Karpas-422 (cell line): ENCODE results near the gene BACH2. TPM values are rescaled to one million over a fixed set of nuclear protein-coding genes. Genes with fewer than 3 reads are reported as not detected.

Source experiments
- DNase-seq: peaks from one replicate; pipeline ENCODE4 v3.0.0-alpha.2; 2015
- H2AFZ ChIP-seq: fragments of 200-600 bp; sonication (generic); 2 replicates; pipeline ENCODE4 v1.6.1; 2014; ENCODE audit warnings: antibody characterized with exemption, low read length, mixed read lengths
- H3K27ac ChIP-seq: fragments of 200-600 bp; sonication (generic); 2 replicates; pipeline ENCODE4 v1.5.1; 2014; ENCODE audit warnings: mild to moderate bottlenecking, low read length, moderate library complexity
- H3K27me3 ChIP-seq: fragments of 200-600 bp; sonication (generic); 2 replicates; pipeline ENCODE4 v1.6.1; 2014; ENCODE audit warnings: low read length, mixed read lengths
- H3K36me3 ChIP-seq: fragments of 200-600 bp; sonication (generic); 2 replicates; pipeline ENCODE4 v1.6.1; 2014; ENCODE audit warnings: low read length, mixed read lengths; ENCODE audit not compliant: insufficient read depth
- H3K4me1 ChIP-seq: fragments of 200-600 bp; sonication (generic); 2 replicates; pipeline ENCODE4 v1.6.1; 2014; ENCODE audit warnings: mild to moderate bottlenecking, low read length, mixed read lengths
- H3K4me2 ChIP-seq: fragments of 200-600 bp; sonication (generic); 2 replicates; pipeline ENCODE4 v1.6.1; 2014; ENCODE audit warnings: low read length, low read depth, mild to moderate bottlenecking; ENCODE audit not compliant: poor library complexity, severe bottlenecking
- H3K4me3 ChIP-seq: fragments of 200-600 bp; sonication (generic); 2 replicates; pipeline ENCODE4 v1.5.1; 2014; ENCODE audit warnings: mild to moderate bottlenecking, antibody characterized with exemption, low read length, mixed read lengths
- H3K79me2 ChIP-seq: fragments of 200-600 bp; sonication (generic); 2 replicates; pipeline ENCODE4 v1.6.1; 2014; ENCODE audit warnings: mild to moderate bottlenecking, low read length, mixed read lengths
- H3K9ac ChIP-seq: fragments of 200-600 bp; sonication (generic); 2 replicates; pipeline ENCODE4 v1.6.0; 2014; ENCODE audit warnings: low read length
- H3K9me2 ChIP-seq: fragments of 200-600 bp; sonication (generic), shearing (Covaris generic); replicated peaks from 2 replicates; pipeline ENCODE4 v1.6.0; 2014; ENCODE audit warnings: mild to moderate bottlenecking, low read length, moderate library complexity; ENCODE audit not compliant: insufficient read depth
- H3K9me3 ChIP-seq: fragments of 300-700, 200-600 bp; sonication (generic); 2 replicates; pipeline ENCODE4 v1.6.1; 2014; ENCODE audit warnings: low read length, mixed read lengths
- H4K20me1 ChIP-seq: fragments of 200-600 bp; sonication (generic); 2 replicates; pipeline ENCODE4 v1.6.1; 2014; ENCODE audit warnings: mild to moderate bottlenecking, antibody characterized with exemption, low read length, low read depth; ENCODE audit not compliant: insufficient read depth
- total RNA-seq: library from RNA; depleted of rRNA; stranded (reverse); fragments of >200 nt; shearing (Covaris generic); gene quantifications from 2 replicates; pipeline ENCODE4 v1.2.3, GENCODE V29; 2014; ENCODE audit warnings: low replicate concordance

Gene BACH2
- total RNA-seq, 1 experiment from 2014 or later, result 3.2 TPM

GRCh38 chr6:90290811-90291420 is 5.7 kb downstream of the BACH2 start:
- H3K4me3 ChIP-seq, result no peak overlapping the region
- no peak overlapping the region for H2AFZ ChIP-seq
- H4K20me1 ChIP-seq, result no peaks in the 10 kb centered on the region
- no peak overlapping the region for H3K4me2 ChIP-seq
- no peak for DNase-seq
- H3K9me2 ChIP-seq, result no peaks in the 10 kb centered on the region
- no peaks in the 10 kb centered on the region for H3K79me2 ChIP-seq
- no peak overlapping the region for H3K9ac ChIP-seq
- H3K27ac ChIP-seq, result no peak overlapping the region
- H3K9me3 ChIP-seq, result no peaks in the 10 kb centered on the region
- H3K27me3 ChIP-seq, result no peaks in the 10 kb centered on the region; the same call in 1 of the 2 replicates
- H3K36me3 ChIP-seq, result no peaks in the 10 kb centered on the region
- H3K4me1 ChIP-seq, result peaks cover 19% of the 10 kb centered on the region

GRCh38 chr6:90289902-90290301 is 6.7 kb downstream of the BACH2 start:
- no peak overlapping the region for H3K4me2 ChIP-seq
- H4K20me1 ChIP-seq, result no peaks in the 10 kb centered on the region
- no peaks in the 10 kb centered on the region for H3K36me3 ChIP-seq
- no peaks in the 10 kb centered on the region for H3K9me3 ChIP-seq
- H3K27ac ChIP-seq, result no peak overlapping the region
- H3K4me3 ChIP-seq, result no peak overlapping the region
- no peak overlapping the region for H3K9ac ChIP-seq
- H2AFZ ChIP-seq, result no peak overlapping the region
- no peaks in the 10 kb centered on the region for H3K79me2 ChIP-seq
- peaks cover 19% of the 10 kb centered on the region for H3K4me1 ChIP-seq
- no peaks in the 10 kb centered on the region for H3K27me3 ChIP-seq
- DNase-seq, result no peak
- H3K9me2 ChIP-seq, result no peaks in the 10 kb centered on the region

- Histone ChIP-seq H3K27me3 (no peaks in the 10 kb centered on the region), H3K9ac (no peak overlapping the region), H3K36me3 (no peaks in the 10 kb centered on the region), H3K79me2 (no peaks in the 10 kb centered on the region), H3K4me3 (no peak overlapping the region), H3K9me3 (no peaks in the 10 kb centered on the region), H3K9me2 (no peaks in the 10 kb centered on the region), H3K4me2 (no peak overlapping the region), H2AFZ (no peak overlapping the region), H3K4me1 (peaks cover 20% of the 10 kb centered on the region), H3K27ac (no peak overlapping the region), H4K20me1 (no peaks in the 10 kb centered on the region)
- DNase-seq, result no peak
Observed at GRCh38 chr6:90288404-90288803, 8.2 kb downstream of the BACH2 start.

GRCh38 chr6:90286884-90287488 is 9.7 kb downstream of the BACH2 start:
- Histone ChIP-seq H4K20me1 (no peaks in the 10 kb centered on the region), H3K36me3 (no peaks in the 10 kb centered on the region), H3K9me3 (no peaks in the 10 kb centered on the region), H2AFZ (no peak overlapping the region), H3K4me1 (peaks cover 20% of the 10 kb centered on the region), H3K27me3 (no peaks in the 10 kb centered on the region), H3K79me2 (no peaks in the 10 kb centered on the region), H3K4me2 (no peak overlapping the region), H3K9ac (no peak overlapping the region), H3K4me3 (no peak overlapping the region), H3K27ac (no peak overlapping the region), H3K9me2 (no peaks in the 10 kb centered on the region)
- peak; percentile 86 for DNase-seq

GRCh38 chr6:90285611-90286381 is 10.8 kb downstream of the BACH2 start:
- peaks cover 20% of the 10 kb centered on the region for H3K4me1 ChIP-seq
- H3K4me2 ChIP-seq, result peak overlapping the region; percentile 47
- no peaks in the 10 kb centered on the region for H4K20me1 ChIP-seq
- peak; percentile 49 for DNase-seq
- H3K9me2 ChIP-seq, result no peaks in the 10 kb centered on the region
- no peak overlapping the region for H2AFZ ChIP-seq
- peak overlapping the region; percentile 9; the same call in 1 of the 2 replicates for H3K4me3 ChIP-seq
- no peaks in the 10 kb centered on the region for H3K27me3 ChIP-seq
- H3K27ac ChIP-seq, result no peak overlapping the region
- H3K79me2 ChIP-seq, result no peaks in the 10 kb centered on the region
- no peaks in the 10 kb centered on the region for H3K36me3 ChIP-seq
- H3K9ac ChIP-seq, result no peak overlapping the region
- H3K9me3 ChIP-seq, result no peaks in the 10 kb centered on the region

- no peaks in the 10 kb centered on the region for H3K79me2 ChIP-seq
Observed at GRCh38 chr6:90285042-90285481, 11.6 kb downstream of the BACH2 start.

GRCh38 chr6:90284236-90285041 is 12.2 kb downstream of the BACH2 start:
- Histone ChIP-seq H4K20me1 (no peaks in the 10 kb centered on the region), H3K9me3 (no peaks in the 10 kb centered on the region), H3K4me3 (peak overlapping the region; percentile 9; the same call in 1 of the 2 replicates), H3K4me1 (peaks cover 20% of the 10 kb centered on the region), H3K4me2 (peak overlapping the region; percentile 47), H3K27ac (no peak overlapping the region), H3K27me3 (no peaks in the 10 kb centered on the region), H2AFZ (0 out of 2 replicates have a peak overlapping the region, but pooled peaks have one; percentile 7), H3K36me3 (no peaks in the 10 kb centered on the region), H3K79me2 (no peaks in the 10 kb centered on the region), H3K9me2 (no peaks in the 10 kb centered on the region), H3K9ac (no peak overlapping the region)
- no peak for DNase-seq

More at GRCh38 chr6:90285042-90285481, 11.6 kb downstream of the BACH2 start:
- no peaks in the 10 kb centered on the region for H3K9me3 ChIP-seq
- no peak overlapping the region for H3K27ac ChIP-seq
- H3K4me3 ChIP-seq, result peak overlapping the region; percentile 9; the same call in 1 of the 2 replicates
- peaks cover 20% of the 10 kb centered on the region for H3K4me1 ChIP-seq
- DNase-seq, result no peak
- H3K9ac ChIP-seq, result no peak overlapping the region
- no peaks in the 10 kb centered on the region for H3K27me3 ChIP-seq
- H2AFZ ChIP-seq, result no peak overlapping the region
- no peaks in the 10 kb centered on the region for H4K20me1 ChIP-seq
- H3K9me2 ChIP-seq, result no peaks in the 10 kb centered on the region
- H3K36me3 ChIP-seq, result no peaks in the 10 kb centered on the region
- H3K4me2 ChIP-seq, result peak overlapping the region; percentile 47
